Right lobe of liver (tissue), 6 donors: Measurements from ENCODE around the gene RPUSD2. TPM values are rescaled to one million over a fixed set of nuclear protein-coding genes. Genes with fewer than 3 reads are reported as not detected.

ENCODE experiments used
- ATAC-seq, 4 donors: fragments of 200-7000 bp; cut with Tn5 transposase; one replicate each; pipeline ENCODE4 v1.9.1; 2020; ENCODE audit warnings: mild to moderate bottlenecking in 4 of 4, moderate library complexity in 4 of 4
- DNase-seq, 3 donors: peaks; one replicate each; pipeline ENCODE4 v3.0.0-alpha.2; 2020
- H3K27ac ChIP-seq, 3 donors: fragments of 200-600 bp; one replicate each; pipeline ENCODE4 v1.8.0; 2022
- H3K27me3 ChIP-seq, 2 donors: fragments of 200-600 bp; one replicate each; pipeline ENCODE4 v1.8.0; 2022
- H3K36me3 ChIP-seq, 4 donors: fragments of 200-600 bp; sonication (generic) in 1 of 4; one replicate each; pipeline versions ENCODE4 v1.5.1 to v1.8.0; 2017 to 2022; ENCODE audit warnings: control low read depth in 1 of 4
- H3K4me1 ChIP-seq, 4 donors: fragments of 200-600 bp; sonication (generic) in 1 of 4; one replicate each; pipeline versions ENCODE4 v1.5.1 to v1.8.0; 2017 to 2022; ENCODE audit warnings: control low read depth in 1 of 4
- H3K4me3 ChIP-seq, 3 donors: fragments of 200-600 bp; one replicate each; pipeline ENCODE4 v1.8.0; 2022
- H3K9me3 ChIP-seq, 4 donors: fragments of 200-600 bp; sonication (generic) in 1 of 4; one replicate each; pipeline versions ENCODE4 v1.5.1 to v1.8.0; 2017 to 2022; ENCODE audit warnings: control low read depth in 1 of 4
- POLR2A ChIP-seq: fragments of 450-650 bp; IDR thresholded peaks from one replicate; pipeline ENCODE4 v1.6.1; 2017; ENCODE audit warnings: antibody characterized with exemption, mild to moderate bottlenecking
- WGBS: methylation state at CpG from one replicate; pipeline ENCODE4 v1.1.6; 2018; ENCODE audit warnings: low coverage, low lambda C conversion rate; ENCODE audit not compliant: insufficient coverage; ENCODE audit errors: missing lambda C conversion rate; 5-methylcytosine and 5-hydroxymethylcytosine counted together
- intact Hi-C, 2 donors: fragments of 100-400 bp; cut with DNase I; formaldehyde crosslinking; loops; one replicate each; pipeline versions ENCODE4 v1.11.2 to v1.14.1; 2022
- total RNA-seq, 6 experiments: library from RNA; depleted of rRNA in 2 of 6; stranded (reverse); fragments of >200 nt in 2 of 6; fragmentation: NEBNext Ultra II Directional in 3 of 6; extraction: Animal tissue kit (Norgen Biotek cat#: 25700) in 3 of 6; gene quantifications; one replicate each; pipeline versions ENCODE4 v1.1.0 to v1.2.4, GENCODE V29; 2016 to 2023
- TF ChIP-seq, protein P1 (sequence below), 4 donors: fragments of 200-600 bp in 3 of 4; fragments of 450-650 bp in 1 of 4; IDR thresholded peaks; one replicate each; pipeline versions ENCODE4 v1.5.1 to v1.8.0; 2016 to 2022; ENCODE audit warnings: antibody characterized with exemption in 4 of 4, mild to moderate bottlenecking in 2 of 4
- donor health status: DM: no; HTN: yes; CAD: no.
- donor health status: DM: no; HTN: no; CAD: no.
- donor health status: DM: no; HTN: no; CAD: no.
- donor health status: DM: no; HTN: yes; CAD: no.
- donor health status: DM: no; HTN: yes; CAD: no.

Gene RPUSD2
- total RNA-seq, 6 experiments from 2014 or later, result 4.7 to 7.4 (median 6.1) TPM

DNA sequence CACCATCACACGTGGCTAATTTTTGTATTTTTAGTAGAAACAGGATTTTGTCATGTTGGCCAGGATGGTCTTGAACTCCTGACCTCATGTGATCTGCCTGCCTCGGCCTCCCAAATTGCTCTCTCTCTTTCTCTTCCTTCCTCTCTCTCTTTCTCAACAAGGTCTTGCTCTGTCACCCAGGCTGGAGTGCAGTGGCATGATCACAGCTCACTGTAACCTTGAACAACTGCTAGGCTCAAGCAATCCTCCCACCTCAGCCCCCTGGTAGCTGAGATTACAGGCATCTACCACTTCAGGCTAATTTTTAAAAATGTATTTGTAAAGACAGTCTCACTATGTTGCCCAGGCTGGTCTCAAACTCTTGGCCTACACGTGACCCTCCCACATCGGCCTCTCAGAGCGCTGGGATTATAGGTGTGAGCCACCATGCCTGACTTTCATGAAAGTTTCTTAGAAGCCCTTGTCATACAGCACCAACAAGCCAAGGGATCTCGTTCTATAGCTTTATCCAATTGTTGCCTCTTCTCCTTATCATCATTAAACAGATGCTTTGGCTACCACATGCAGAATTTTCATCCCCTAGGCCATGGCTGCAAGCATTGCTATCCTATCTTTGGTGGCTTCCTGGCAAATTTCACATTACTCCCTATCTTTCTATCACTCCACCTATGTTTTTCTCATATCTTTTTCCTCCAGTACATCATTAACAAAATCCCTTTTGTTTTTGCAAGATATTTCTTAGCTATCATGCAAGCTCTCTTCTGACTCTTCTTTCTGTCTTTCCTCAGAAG, 10.0 kb upstream of the RPUSD2 start:
- TF ChIP-seq, protein P1, sequence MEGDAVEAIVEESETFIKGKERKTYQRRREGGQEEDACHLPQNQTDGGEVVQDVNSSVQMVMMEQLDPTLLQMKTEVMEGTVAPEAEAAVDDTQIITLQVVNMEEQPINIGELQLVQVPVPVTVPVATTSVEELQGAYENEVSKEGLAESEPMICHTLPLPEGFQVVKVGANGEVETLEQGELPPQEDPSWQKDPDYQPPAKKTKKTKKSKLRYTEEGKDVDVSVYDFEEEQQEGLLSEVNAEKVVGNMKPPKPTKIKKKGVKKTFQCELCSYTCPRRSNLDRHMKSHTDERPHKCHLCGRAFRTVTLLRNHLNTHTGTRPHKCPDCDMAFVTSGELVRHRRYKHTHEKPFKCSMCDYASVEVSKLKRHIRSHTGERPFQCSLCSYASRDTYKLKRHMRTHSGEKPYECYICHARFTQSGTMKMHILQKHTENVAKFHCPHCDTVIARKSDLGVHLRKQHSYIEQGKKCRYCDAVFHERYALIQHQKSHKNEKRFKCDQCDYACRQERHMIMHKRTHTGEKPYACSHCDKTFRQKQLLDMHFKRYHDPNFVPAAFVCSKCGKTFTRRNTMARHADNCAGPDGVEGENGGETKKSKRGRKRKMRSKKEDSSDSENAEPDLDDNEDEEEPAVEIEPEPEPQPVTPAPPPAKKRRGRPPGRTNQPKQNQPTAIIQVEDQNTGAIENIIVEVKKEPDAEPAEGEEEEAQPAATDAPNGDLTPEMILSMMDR (IDR thresholded peaks at IDR 0.05), result no peak
- no peak for TF ChIP-seq POLR2A
- no peak for DNase-seq
- H3K36me3 ChIP-seq, result peaks cover 0 to 24% (median 14%) of the 10 kb centered on the region in 4 donors
- no peak for ATAC-seq
- no peaks in the 10 kb centered on the region for H3K9me3 ChIP-seq
- WGBS, result 76% methylated on average over 6 of the region's 6 CpGs
- intact Hi-C loops, result no loop called here
- H3K27me3 ChIP-seq, result no peaks in the 10 kb centered on the region
- H3K4me1 ChIP-seq, result peaks cover 0 to 9% (median 2%) of the 10 kb centered on the region in 4 donors
- H3K27ac ChIP-seq, result no peak overlapping the region
- no peak overlapping the region for H3K4me3 ChIP-seq

DNA sequence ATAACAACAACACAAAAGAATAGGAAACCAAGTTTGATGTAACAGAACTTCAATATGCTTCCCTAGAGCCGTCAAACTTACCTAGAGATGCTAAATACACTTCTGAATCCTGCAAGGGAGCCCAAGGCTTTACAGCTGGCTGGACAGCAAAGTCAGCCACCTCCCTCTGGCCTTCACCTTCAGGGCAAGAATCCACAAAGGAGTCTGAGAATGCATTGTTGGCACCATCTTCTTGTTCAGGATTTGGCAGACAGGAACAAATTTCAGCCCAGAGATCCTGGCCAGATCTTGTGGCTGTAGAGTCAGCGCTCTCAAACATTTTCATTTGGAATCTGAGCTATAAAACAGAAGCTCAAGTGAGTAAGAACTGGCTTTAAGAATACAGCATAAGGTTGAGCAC, 6.4 kb upstream of the RPUSD2 start:
- Histone ChIP-seq H3K27me3 (no peaks in the 10 kb centered on the region), H3K4me3 (no peak overlapping the region), H3K36me3 (peaks cover 0 to 5% (median 3%) of the 10 kb centered on the region in 4 donors), H3K4me1 (peaks cover 0 to 11% (median 3%) of the 10 kb centered on the region in 4 donors), H3K9me3 (no peaks in the 10 kb centered on the region), H3K27ac (no peak overlapping the region)
- DNase-seq (no peak), ATAC-seq (no peak)
- TF ChIP-seq, protein P1 (IDR thresholded peaks at IDR 0.05), result no peak
- no CpG with 5 or more reads among the region's 2 CpGs for WGBS
- intact Hi-C loops, result no loop called here

DNA sequence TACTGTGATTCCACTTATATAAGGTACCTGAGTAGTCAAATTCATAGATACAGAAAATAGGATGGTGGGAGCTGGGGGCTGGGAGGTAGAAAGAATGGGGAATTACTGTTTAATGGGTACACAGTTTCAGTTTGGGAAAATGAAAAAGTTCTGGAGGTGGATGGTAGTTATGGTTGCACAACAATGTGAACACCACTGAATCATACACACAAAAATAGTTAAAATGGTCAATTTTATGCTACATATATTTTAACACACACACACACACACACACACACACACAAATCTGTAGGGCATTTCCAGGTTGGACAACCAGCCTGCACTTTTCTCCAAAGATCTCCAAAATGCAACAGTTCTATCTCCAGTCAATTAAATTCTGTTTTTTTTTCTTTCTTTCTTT, 5.7 kb upstream of the RPUSD2 start:
- no peak overlapping the region for H3K4me3 ChIP-seq
- H3K9me3 ChIP-seq, result no peaks in the 10 kb centered on the region
- DNase-seq (no peak), ATAC-seq (no peak)
- intact Hi-C loops, result no loop called here
- no peak overlapping the region for H3K27ac ChIP-seq
- TF ChIP-seq POLR2A, result no peak
- peaks cover 0 to 11% (median 3%) of the 10 kb centered on the region in 4 donors for H3K4me1 ChIP-seq
- peaks cover 0 to 5% (median 3%) of the 10 kb centered on the region in 4 donors for H3K36me3 ChIP-seq
- no peaks in the 10 kb centered on the region for H3K27me3 ChIP-seq

DNA sequence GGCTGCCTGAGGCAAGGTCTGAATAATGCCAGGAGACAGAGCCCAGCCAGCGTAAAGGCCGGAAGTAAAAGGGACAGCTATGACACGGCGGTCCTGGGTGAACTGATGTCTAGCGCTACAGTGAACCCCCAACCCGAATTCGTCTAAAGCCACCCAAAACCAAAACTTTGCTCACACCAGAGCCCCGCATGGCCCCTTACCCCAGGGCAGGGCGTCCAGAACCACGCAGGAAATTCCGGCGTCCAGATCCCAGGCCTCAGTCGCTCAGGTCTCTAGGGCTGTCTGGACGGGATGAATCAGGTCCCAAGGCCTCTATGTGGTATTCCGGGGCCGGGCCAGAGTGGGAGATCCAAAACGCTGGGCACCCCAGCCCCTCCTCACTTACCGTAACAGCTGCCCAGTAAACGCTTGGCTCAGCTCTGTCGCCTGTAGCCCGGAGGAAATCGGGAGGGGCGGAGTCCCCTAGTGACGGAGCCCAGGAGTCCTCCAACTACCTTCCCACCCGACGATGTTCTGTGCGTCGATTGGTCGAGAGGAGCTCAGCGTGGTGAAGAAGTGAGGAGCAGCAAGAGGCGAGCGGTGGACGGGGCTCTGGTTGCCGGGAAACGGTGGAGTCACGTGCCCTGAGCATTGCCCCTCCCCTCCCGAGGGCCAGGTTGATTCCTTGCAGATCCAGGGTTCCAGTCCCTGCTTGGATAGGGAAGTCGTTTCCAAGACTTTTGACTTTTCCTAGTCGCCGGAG, 4.3 kb upstream of the RPUSD2 start, which contains the start of gene CCDC32:
Gene CCDC32 (minus strand): TSS at position 452 of the 742 bp plus-strand sequence. CDS start 2,027 bp downstream, outside the sequence.
- WGBS, result 0% methylated on average over 21 of the region's 40 CpGs
- peak; percentile 96 to 98 (median 96) for ATAC-seq
- peak; percentile 87 for TF ChIP-seq POLR2A
- TF ChIP-seq, protein P1 (IDR thresholded peaks at IDR 0.05), result peak in 2 of 4 donors; percentile 9 to 11
- peak; percentile 97 to 99 (median 99) for DNase-seq
- Histone ChIP-seq H3K27ac (peak within 1 kb of the TSS; percentile 80 to 87 (median 83)), H3K9me3 (no peaks in the 10 kb centered on the region), H3K27me3 (no peaks in the 10 kb centered on the region), H3K4me3 (peak within 1 kb of the TSS; percentile 73 to 97 (median 79)), H3K36me3 (peaks cover 0 to 5% (median 3%) of the 10 kb centered on the region in 4 donors), H3K4me1 (peaks cover 0 to 11% (median 3%) of the 10 kb centered on the region in 4 donors)
- intact Hi-C loops, result no loop called here
